ENCODE data around the gene NLRP11. TPM values are rescaled to one million over a fixed set of nuclear protein-coding genes. Genes with fewer than 3 reads are reported as not detected.

NLRP11 gene
- total and polyA plus RNA-seq, 9 of the 15 experiments (the other 6 are each of a cell fraction or from before 2014, with no cell fraction given) = 0.07 to 0.29 (median 0.12) TPM; not detected in 1

DNA sequence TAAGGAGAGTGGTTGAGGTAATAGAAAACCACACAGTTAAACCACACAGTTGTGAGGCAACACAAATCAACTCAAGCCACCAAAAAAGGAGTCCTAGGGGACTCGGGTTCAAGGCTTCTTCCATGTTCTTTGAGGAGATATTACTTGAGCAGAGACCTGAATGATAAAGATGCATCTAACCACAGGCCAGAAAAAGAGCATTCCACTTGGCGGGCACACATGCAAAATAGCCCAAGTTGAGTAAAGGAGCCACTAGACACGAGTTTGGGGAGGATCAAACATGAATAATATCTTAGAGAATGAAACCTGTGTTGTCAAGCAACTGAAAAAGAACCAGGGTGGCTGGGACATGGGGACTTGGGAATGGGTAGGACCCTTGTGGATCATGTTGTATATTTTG is 34.7 kb upstream of the NLRP11 start:
- in situ Hi-C loops (cut with MboI) = no loop called here
- Histone ChIP-seq H3K9ac (ENCODE audit: insufficient read depth in 1 of 2, low read depth in 2 of 2, low read length in 2 of 2) (no peak overlapping the region), H3K4me2 (ENCODE audit: insufficient read depth, low read length) (no peak overlapping the region), H3K4me3 (no peak overlapping the region), H3K27ac (ENCODE audit: extremely low read depth, low read depth, low read length) (no peak overlapping the region), H3K9me1 (ENCODE audit: control insufficient read depth, insufficient read depth, low read length) (no peaks in the 10 kb centered on the region), H4K20me1 (replicated peaks; ENCODE audit: control insufficient read depth, insufficient read depth, low read length) (no peaks in the 10 kb centered on the region), H3K4me1 (replicated peaks in 1 of 2; ENCODE audit: control insufficient read depth in 2 of 2, insufficient read depth in 2 of 2, low read length in 2 of 2) (no peaks in the 10 kb centered on the region), H3K79me2 (ENCODE audit: control insufficient read depth, insufficient read depth, low read length) (no peaks in the 10 kb centered on the region), H3K27me3 (ENCODE audit: control insufficient read depth in 2 of 2, insufficient read depth in 2 of 2, low read length in 2 of 2) (peaks cover 0 to 27% of the 10 kb centered on the region in 2 experiments; a peak in 3 of 5 replicates), H3K36me3 (ENCODE audit: control insufficient read depth, insufficient read depth, low read length) (no peaks in the 10 kb centered on the region), H3K9me3 (replicated peaks; ENCODE audit: control insufficient read depth, insufficient read depth, low read depth, low read length) (no peaks in the 10 kb centered on the region), H2AFZ (ENCODE audit: low read depth, low read length) (no peak overlapping the region)
- DNase-seq (ENCODE audit: extremely low read depth in 1 of 4, low spot score in 3 of 4) (no peak), ATAC-seq (no peak), FAIRE-seq (no peak)
- intact Hi-C loops (cut with micrococcal nuclease) = no loop called here
- ChIA-PET CTCF (ENCODE audit: low intra/inter-chr PET ratio) (no interaction called here), POLR2A (no interaction called here)
- WGBS (ENCODE audit: insufficient coverage, low coverage, missing lambda C conversion rate) = 0% methylated on average over 3 of the region's 3 CpGs
- no TSS peak for BruUV-seq (replicated peaks)
- TF ChIP-seq ZNF589 (CRISPR knock-in tag; IDR thresholded peaks at IDR 0.05; ENCODE audit: low read depth) = no peak
- no peak for TF ChIP-seq ZNF274 (IDR thresholded peaks at IDR 0.05; ENCODE audit: borderline replicate concordance, low read depth, low read length)
- TF ChIP-seq, protein P1, sequence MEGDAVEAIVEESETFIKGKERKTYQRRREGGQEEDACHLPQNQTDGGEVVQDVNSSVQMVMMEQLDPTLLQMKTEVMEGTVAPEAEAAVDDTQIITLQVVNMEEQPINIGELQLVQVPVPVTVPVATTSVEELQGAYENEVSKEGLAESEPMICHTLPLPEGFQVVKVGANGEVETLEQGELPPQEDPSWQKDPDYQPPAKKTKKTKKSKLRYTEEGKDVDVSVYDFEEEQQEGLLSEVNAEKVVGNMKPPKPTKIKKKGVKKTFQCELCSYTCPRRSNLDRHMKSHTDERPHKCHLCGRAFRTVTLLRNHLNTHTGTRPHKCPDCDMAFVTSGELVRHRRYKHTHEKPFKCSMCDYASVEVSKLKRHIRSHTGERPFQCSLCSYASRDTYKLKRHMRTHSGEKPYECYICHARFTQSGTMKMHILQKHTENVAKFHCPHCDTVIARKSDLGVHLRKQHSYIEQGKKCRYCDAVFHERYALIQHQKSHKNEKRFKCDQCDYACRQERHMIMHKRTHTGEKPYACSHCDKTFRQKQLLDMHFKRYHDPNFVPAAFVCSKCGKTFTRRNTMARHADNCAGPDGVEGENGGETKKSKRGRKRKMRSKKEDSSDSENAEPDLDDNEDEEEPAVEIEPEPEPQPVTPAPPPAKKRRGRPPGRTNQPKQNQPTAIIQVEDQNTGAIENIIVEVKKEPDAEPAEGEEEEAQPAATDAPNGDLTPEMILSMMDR (IDR thresholded peaks at IDR 0.05 in 2 of 3, conservative IDR thresholded peaks at IDR 0.05 in 1 of 3; ENCODE audit: insufficient read depth in 2 of 3, low read depth in 1 of 3, low read length in 3 of 3) = no peak
- TF ChIP-seq, protein P2, sequence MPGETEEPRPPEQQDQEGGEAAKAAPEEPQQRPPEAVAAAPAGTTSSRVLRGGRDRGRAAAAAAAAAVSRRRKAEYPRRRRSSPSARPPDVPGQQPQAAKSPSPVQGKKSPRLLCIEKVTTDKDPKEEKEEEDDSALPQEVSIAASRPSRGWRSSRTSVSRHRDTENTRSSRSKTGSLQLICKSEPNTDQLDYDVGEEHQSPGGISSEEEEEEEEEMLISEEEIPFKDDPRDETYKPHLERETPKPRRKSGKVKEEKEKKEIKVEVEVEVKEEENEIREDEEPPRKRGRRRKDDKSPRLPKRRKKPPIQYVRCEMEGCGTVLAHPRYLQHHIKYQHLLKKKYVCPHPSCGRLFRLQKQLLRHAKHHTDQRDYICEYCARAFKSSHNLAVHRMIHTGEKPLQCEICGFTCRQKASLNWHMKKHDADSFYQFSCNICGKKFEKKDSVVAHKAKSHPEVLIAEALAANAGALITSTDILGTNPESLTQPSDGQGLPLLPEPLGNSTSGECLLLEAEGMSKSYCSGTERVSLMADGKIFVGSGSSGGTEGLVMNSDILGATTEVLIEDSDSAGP (CRISPR knock-in tag; IDR thresholded peaks at IDR 0.05) = no peak
- TF ChIP-seq, protein P3, sequence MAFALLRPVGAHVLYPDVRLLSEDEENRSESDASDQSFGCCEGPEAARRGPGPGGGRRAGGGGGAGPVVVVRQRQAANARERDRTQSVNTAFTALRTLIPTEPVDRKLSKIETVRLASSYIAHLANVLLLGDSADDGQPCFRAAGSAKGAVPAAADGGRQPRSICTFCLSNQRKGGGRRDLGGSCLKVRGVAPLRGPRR (CRISPR knock-in tag; IDR thresholded peaks at IDR 0.05) = no peak
- TF ChIP-seq BRD4 (IDR thresholded peaks at IDR 0.05) = no peak
- TF ChIP-seq, protein P4, sequence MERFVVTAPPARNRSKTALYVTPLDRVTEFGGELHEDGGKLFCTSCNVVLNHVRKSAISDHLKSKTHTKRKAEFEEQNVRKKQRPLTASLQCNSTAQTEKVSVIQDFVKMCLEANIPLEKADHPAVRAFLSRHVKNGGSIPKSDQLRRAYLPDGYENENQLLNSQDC (CRISPR knock-in tag; IDR thresholded peaks at IDR 0.05) = no peak
- no peak for TF ChIP-seq SIRT6 (IDR thresholded peaks at IDR 0.05; ENCODE audit: low read depth, low read length)
- TF ChIP-seq GATAD2A (IDR thresholded peaks at IDR 0.05) = no peak
- TF ChIP-seq POLR2AphosphoS5 (IDR thresholded peaks at IDR 0.05; ENCODE audit: control insufficient read depth, insufficient read depth, low read depth, low read length) = no peak
- TF ChIP-seq TAF9B (IDR thresholded peaks at IDR 0.05; ENCODE audit: partially characterized antibody) = no peak
- no peak for TF ChIP-seq ZNF561 (CRISPR knock-in tag; conservative IDR thresholded peaks at IDR 0.05)
- TF ChIP-seq JUN (IDR thresholded peaks at IDR 0.05; ENCODE audit: borderline replicate concordance, low read depth, low read length) = no peak
- TF ChIP-seq JUN (CRISPR knock-in tag; IDR thresholded peaks at IDR 0.05; ENCODE audit: borderline replicate concordance) = no peak
- TF ChIP-seq, protein P5, sequence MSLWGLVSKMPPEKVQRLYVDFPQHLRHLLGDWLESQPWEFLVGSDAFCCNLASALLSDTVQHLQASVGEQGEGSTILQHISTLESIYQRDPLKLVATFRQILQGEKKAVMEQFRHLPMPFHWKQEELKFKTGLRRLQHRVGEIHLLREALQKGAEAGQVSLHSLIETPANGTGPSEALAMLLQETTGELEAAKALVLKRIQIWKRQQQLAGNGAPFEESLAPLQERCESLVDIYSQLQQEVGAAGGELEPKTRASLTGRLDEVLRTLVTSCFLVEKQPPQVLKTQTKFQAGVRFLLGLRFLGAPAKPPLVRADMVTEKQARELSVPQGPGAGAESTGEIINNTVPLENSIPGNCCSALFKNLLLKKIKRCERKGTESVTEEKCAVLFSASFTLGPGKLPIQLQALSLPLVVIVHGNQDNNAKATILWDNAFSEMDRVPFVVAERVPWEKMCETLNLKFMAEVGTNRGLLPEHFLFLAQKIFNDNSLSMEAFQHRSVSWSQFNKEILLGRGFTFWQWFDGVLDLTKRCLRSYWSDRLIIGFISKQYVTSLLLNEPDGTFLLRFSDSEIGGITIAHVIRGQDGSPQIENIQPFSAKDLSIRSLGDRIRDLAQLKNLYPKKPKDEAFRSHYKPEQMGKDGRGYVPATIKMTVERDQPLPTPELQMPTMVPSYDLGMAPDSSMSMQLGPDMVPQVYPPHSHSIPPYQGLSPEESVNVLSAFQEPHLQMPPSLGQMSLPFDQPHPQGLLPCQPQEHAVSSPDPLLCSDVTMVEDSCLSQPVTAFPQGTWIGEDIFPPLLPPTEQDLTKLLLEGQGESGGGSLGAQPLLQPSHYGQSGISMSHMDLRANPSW (CRISPR knock-in tag; IDR thresholded peaks at IDR 0.05) = no peak
- TF ChIP-seq ZNF165 (CRISPR knock-in tag; IDR thresholded peaks at IDR 0.05; ENCODE audit: borderline replicate concordance) = no peak
- no peak for TF ChIP-seq ZZZ3 (IDR thresholded peaks at IDR 0.05)
